RWPE1 (cell line): Measurements from ENCODE around the gene SUPV3L1.

Experiments used
- CTCF ChIA-PET: fragments of 350-600 bp; sonication (Branson Sonifier 250); formaldehyde crosslinking; extraction: SDS; loops from one replicate; lab custom pipeline; 2021; lab: Yijun Ruan, JAX
- POLR2A ChIA-PET: fragments of 400-600 bp; formaldehyde crosslinking; extraction: SDS; loops from one replicate; lab custom pipeline; 2020; ENCODE audit warnings: antibody characterized with exemption; ENCODE audit not compliant: low non-redundant PET; lab: Yijun Ruan, JAX
- DNase-seq: peaks from one replicate; pipeline ENCODE4 v3.0.0; 2012; ENCODE audit warnings: low spot score
- H3K27ac ChIP-seq: fragments of 450-650 bp; 2 replicates; pipeline ENCODE4 v1.5.1; 2017
- TF ChIP-seq, protein P1 (sequence below): fragments of 450-650 bp; conservative IDR thresholded peaks from 2 replicates; pipeline ENCODE4 v1.5.1; 2017; ENCODE audit warnings: low read depth, mild to moderate bottlenecking

The SUPV3L1 gene

DNA sequence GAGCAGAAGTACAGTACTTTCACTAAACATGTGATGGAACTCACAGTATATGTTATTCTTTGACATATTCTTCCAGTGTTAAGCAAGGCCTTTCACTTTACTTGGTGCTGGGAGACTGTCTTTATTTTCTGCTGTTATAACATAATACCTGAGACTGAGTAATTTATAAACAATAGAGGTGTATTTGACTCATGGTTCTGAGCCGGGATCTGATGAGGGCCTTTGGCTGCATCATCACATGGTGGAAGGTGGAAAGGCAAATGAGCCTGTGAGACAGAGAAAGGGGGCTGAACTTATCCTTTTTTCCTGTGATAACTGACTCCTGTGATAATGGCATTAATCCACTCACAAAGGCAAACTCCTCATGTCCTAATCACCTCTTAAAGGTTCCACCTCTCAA lies 1.4 kb downstream of the SUPV3L1 start:
- no peak overlapping the region for H3K27ac ChIP-seq
- CTCF ChIA-PET = no interaction called here
- POLR2A ChIA-PET = no interaction called here
- no peak for DNase-seq
- TF ChIP-seq, protein P1, sequence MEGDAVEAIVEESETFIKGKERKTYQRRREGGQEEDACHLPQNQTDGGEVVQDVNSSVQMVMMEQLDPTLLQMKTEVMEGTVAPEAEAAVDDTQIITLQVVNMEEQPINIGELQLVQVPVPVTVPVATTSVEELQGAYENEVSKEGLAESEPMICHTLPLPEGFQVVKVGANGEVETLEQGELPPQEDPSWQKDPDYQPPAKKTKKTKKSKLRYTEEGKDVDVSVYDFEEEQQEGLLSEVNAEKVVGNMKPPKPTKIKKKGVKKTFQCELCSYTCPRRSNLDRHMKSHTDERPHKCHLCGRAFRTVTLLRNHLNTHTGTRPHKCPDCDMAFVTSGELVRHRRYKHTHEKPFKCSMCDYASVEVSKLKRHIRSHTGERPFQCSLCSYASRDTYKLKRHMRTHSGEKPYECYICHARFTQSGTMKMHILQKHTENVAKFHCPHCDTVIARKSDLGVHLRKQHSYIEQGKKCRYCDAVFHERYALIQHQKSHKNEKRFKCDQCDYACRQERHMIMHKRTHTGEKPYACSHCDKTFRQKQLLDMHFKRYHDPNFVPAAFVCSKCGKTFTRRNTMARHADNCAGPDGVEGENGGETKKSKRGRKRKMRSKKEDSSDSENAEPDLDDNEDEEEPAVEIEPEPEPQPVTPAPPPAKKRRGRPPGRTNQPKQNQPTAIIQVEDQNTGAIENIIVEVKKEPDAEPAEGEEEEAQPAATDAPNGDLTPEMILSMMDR = no peak

DNA sequence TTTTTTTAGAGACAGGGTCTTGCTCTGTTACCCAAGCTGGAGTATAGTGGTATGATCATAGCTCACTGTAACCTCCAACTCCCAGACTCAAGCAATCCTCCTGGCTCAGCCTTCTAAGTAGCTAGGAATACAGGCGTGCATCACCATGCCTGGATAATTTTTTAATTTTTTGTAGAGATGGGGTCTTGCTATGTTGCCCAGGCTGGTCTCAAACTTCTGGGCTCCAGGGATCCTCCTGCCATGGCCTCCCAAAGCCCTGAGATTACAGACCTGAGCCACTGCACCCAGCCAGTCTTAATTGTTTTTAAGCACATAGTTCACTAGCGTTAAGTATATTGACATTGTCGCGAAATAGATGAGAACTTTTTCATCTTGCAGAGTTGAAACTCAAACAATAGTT lies 2.0 kb downstream of the SUPV3L1 start:
- no peak for DNase-seq
- CTCF ChIA-PET = no interaction called here
- POLR2A ChIA-PET = no interaction called here
- no peak overlapping the region for H3K27ac ChIP-seq
- TF ChIP-seq, protein P1 = no peak

DNA sequence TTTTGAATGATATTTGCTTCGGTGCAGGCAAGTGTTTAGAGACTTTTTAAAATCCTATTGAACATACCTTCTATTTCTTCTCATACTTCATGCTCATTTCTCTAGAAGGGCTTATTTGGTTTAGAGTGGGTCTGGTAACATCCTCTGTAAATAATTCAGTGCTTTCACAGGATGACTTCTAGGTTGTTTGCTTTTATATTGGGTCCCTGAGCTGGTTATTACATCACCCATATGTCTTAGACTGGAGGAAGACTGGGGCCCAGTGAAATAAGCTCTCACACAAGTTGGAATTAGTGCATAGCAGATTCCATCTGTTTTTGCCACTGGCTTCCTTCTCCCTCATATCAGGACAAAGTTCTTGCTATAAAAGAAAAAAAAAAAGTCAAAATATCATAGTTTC lies 6.5 kb downstream of the SUPV3L1 start:
- DNase-seq = no peak
- TF ChIP-seq, protein P1 = no peak
- POLR2A ChIA-PET = no interaction called here
- no peak overlapping the region for H3K27ac ChIP-seq
- CTCF ChIA-PET = interaction anchor here (0.7 kb wide), 2 partner anchors 45 to 733 kb away, joined by 3 read pairs; no protein-coding TSS in a partner anchor

DNA sequence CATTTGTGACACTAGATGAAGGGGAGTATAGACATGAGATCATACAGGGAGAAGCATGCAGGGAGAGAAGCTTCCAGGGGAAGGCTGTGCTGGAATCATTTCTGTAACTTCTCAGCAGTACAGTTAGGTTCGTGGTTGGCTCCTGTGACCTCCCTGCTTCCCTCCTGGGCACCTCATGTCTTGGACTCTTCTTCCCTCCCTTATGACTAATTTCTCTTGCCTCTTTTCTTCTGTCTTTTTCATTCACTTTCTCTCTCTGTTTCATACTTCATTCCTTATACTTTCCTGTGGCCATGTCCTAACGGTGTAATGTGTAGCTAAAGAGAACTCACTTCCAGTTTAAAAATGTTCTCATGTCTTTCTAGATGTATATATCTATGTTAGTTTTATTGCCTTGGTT lies 21.0 kb downstream of the SUPV3L1 start:
- ChIA-PET POLR2A (no interaction called here), CTCF (no interaction called here)
- TF ChIP-seq, protein P1 = no peak
- H3K27ac ChIP-seq = no peak overlapping the region
- no peak for DNase-seq

DNA sequence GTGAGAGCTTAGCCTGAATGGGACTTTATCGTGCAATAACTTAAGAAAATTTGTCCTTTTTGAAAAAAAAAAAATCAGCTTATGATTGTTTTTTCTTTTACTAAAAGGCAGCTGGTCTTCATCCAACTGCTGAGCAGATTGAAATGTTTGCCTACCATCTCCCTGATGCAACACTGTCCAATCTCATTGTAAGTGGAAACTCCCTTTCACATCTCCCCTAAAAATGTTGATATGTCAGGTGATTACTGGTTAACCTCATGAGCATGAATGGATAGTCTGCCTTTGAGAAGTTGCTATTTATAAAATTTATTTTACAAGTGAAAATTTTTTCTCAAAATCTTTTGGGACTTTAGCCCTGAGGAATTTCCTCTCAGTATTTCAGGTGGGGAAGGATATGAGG lies 22.3 kb downstream of the SUPV3L1 start:
- no peak overlapping the region for H3K27ac ChIP-seq
- ChIA-PET POLR2A (no interaction called here), CTCF (no interaction called here)
- TF ChIP-seq, protein P1 = no peak
- DNase-seq = no peak

DNA sequence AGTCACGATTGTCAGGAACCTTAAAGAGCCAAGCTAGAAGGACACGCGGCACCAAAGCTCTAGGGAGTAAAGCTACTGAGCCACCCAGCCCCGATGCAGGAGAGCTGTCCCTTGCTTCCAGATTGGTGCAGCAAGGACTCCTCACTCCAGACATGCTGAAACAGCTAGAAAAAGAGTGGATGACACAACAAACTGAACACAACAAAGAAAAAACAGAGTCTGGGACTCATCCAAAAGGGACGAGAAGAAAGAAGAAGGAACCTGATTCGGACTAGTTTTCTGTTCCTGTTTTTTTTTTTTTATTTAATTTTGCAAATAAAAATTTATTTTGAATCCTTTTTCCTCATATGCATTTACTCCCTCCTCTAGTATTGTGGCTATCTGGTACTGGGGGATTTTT lies 28.7 kb downstream of the SUPV3L1 start:
- H3K27ac ChIP-seq = no peak overlapping the region
- POLR2A ChIA-PET = no interaction called here
- DNase-seq = no peak
- TF ChIP-seq, protein P1 = no peak
- CTCF ChIA-PET = interaction anchor here (0.7 kb wide), 1 partner anchor 24 kb away, joined by 3 read pairs; no protein-coding TSS in a partner anchor
